Subcutaneous adipose tissue (tissue), 4 donors: Measurements from ENCODE around the gene MPC2. TPM values are rescaled to one million over a fixed set of nuclear protein-coding genes. Genes with fewer than 3 reads are reported as not detected.

Experiments used
- total RNA-seq, 4 donors: library from RNA; depleted of rRNA; stranded (reverse); fragments of >200 nt; gene quantifications; one replicate each; pipeline ENCODE4 v1.1.0, GENCODE V29; 2016
- TF ChIP-seq, protein P1 (sequence below): fragments of 450-650 bp; IDR thresholded peaks from one replicate; pipeline ENCODE4 v1.5.1; 2016; ENCODE audit warnings: low read depth, mild to moderate bottlenecking, control low read depth, antibody characterized with exemption, moderate library complexity

The MPC2 gene
- total RNA-seq: 10 to 100 TPM; 24.2 to 54.9 (median 45.4) TPM

DNA sequence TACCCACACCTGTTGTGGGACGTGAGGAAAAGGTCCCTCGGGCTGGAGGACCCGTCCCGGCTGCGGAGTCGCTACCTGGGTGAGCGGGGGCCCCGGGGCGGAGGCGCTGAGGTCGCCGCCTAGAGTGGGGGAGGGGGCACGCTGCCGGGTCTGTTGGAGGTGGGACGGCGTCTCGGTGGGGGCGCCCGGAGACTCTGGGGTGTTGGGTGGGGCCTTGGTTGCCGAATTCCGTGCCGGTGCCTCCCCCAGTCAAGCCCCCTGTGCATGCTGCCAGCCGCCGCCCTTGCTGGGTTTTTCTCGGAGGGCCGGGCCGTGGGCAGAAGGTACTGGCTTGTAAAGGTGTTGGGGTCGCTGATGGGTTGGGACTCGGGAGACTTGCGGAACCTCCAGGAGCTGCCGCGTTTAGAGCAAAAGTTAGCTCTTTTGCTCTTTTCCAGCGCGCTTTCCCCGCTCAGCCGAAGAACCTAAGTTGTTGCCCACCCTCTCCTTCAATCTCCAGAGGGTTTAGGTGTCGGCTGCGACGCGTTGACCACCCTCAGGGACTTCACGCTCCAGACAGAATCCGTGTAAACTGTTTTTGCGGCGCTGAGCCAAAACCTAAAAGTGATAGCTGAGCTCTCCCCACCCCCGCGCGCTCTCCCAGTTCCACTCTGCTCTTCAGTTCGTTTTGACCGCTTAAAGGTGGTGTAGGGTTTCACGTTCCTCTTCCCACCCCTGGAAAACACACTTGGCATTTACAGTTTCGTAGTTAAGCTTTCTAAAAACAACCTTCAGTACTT, at the start of gene MPC2:
MPC2 (minus strand) TSS at position 143 of the 779 bp plus-strand sequence. CDS start 1,231 bp downstream, outside the sequence.
- TF ChIP-seq, protein P1, sequence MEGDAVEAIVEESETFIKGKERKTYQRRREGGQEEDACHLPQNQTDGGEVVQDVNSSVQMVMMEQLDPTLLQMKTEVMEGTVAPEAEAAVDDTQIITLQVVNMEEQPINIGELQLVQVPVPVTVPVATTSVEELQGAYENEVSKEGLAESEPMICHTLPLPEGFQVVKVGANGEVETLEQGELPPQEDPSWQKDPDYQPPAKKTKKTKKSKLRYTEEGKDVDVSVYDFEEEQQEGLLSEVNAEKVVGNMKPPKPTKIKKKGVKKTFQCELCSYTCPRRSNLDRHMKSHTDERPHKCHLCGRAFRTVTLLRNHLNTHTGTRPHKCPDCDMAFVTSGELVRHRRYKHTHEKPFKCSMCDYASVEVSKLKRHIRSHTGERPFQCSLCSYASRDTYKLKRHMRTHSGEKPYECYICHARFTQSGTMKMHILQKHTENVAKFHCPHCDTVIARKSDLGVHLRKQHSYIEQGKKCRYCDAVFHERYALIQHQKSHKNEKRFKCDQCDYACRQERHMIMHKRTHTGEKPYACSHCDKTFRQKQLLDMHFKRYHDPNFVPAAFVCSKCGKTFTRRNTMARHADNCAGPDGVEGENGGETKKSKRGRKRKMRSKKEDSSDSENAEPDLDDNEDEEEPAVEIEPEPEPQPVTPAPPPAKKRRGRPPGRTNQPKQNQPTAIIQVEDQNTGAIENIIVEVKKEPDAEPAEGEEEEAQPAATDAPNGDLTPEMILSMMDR: no peak

DNA sequence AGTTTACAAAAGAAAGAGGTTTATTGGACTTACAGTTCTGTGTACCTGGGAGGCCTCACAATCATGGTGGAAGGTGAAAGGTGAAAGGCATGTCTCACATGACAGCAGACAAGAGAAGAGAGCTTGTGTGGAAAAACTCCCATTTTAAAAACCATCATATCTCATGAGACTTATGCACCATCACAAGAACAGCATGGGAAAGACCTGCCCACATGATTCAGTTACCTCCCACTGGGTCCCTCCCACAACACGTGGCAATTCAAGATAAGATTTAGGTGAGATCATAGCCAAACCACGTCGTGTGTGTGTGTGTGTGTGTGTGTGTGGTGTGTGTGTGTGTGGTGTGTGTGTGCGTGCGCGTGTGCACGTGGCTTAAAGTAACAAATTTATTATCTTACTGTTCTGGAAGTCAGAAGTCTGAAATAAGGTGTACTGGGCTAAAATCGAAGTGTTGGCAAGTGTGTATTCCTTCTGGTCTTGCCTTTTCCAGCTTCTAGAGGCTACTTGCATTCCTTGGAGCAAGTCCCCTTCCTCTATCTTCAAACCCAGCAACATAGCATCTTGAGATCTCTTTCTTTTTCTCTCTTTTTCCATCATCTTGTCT, 48.1 kb upstream of the MPC2 start:
- TF ChIP-seq, protein P1: no peak

GRCh38 chr1:167983797-167984420, 47.0 kb upstream of the MPC2 start:
- TF ChIP-seq, protein P1: no peak

DNA sequence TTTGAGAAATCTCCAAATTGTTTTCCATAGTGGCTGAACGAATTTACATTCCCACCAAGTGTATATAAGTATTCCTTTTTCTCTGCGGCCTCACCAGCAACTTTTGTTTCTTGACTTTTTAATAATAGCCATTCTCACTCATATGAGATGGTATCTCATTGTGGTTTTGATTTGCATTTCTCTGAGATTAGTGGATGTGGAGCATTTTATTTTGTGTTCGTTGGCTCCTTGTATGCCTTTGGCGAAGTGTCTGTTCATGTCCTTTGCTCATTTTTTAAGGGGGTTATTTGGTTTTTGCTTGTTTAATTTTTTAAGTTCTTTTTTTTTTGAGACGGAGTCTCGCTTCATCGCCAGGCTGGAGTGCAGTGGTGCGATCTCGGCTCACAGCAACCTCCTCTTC, 45.1 kb upstream of the MPC2 start:
- TF ChIP-seq, protein P1: no peak

DNA sequence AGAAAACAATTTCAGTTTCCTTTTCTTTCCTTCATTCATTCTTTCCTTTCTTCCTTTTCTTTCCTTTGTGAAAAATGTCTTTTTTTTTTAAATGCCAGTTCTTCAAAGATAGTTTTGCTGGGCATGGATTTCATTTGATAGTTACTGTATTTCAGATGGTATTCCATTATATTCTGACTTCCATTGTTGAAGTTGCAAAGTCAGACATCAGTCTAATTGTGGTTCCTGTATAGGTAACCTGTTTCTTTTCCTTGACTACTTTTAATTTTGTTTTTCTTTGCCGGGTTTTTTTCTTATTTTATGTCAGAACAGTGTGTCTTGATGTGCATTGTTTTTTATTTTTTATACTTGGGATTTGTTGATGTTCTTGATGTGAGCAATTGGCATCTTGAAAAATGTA, 40.4 kb upstream of the MPC2 start:
- TF ChIP-seq, protein P1: no peak

GRCh38 chr1:167974698-167975097, 37.8 kb upstream of the MPC2 start:
- TF ChIP-seq, protein P1: no peak

DNA sequence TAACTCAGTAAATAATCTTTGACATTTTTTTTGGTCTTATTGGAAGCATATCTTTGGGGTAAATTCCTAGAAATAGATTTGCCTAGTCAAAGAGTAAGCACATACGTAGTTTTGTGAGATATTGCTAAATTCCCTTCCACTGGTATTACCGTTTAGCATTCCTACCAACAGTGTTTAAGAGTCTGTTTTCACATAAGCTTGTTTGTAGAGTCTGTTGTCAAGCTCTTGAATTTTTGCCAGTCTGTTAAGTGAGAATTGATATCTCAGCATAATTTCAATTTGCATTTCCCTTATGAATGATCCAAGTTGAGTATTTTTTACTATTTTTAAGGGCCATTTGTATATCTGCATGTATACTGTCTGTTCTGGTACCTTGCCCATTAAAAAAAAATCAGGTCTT, 37.0 kb upstream of the MPC2 start:
- TF ChIP-seq, protein P1: no peak
